Activated T-cell treated with anti-CD3 and anti-CD28 coated beads, Interleukin-2, amount 50 U/mL, for 24 hours (primary cell): ENCODE measurements around the gene LELP1.
"Not testable (repeated sequence)": the region's sequence is repeated elsewhere in the genome, so short reads cannot be mapped to it uniquely, and the experiment has no call there.

ENCODE experiments used
- DNase-seq: peaks from one replicate; pipeline ENCODE4 v3.0.0-alpha.2; 2020
- H3K27ac Mint-ChIP-seq: 2 replicates; pipeline ENCODE4 v1.8.0; 2020; ENCODE audit warnings: mild to moderate bottlenecking, mixed read lengths
- H3K27me3 Mint-ChIP-seq: 2 replicates; pipeline ENCODE4 v1.8.0; 2020; ENCODE audit warnings: mixed read lengths
- H3K36me3 Mint-ChIP-seq: 2 replicates; pipeline ENCODE4 v1.8.0; 2020; ENCODE audit warnings: low read depth, mixed read lengths
- H3K4me1 Mint-ChIP-seq: 2 replicates; pipeline ENCODE4 v1.8.0; 2020; ENCODE audit warnings: low read depth, mixed read lengths
- H3K4me3 Mint-ChIP-seq: 2 replicates; pipeline ENCODE4 v1.8.0; 2020; ENCODE audit warnings: mild to moderate bottlenecking, moderate library complexity, mixed read lengths
- H3K9me3 Mint-ChIP-seq: 2 replicates; pipeline ENCODE4 v1.8.0; 2020; ENCODE audit warnings: mixed read lengths

Gene LELP1

GRCh38 chr1:153217212-153217611 is 14.0 kb downstream of the LELP1 start, which contains the start of gene PRR9:
PRR9 (plus strand) TSS chr1:153217584; CDS start chr1:153218145, 561 bp downstream.
- Mint-ChIP-seq H3K27ac (no peak within 1 kb of the TSS), H3K9me3 (no peaks in the 10 kb centered on the region)
- DNase-seq: no peak

GRCh38 chr1:153217744-153218416 is 14.7 kb downstream of the LELP1 start:
- Mint-ChIP-seq H3K27me3 (peaks cover 3% of the 10 kb centered on the region), H3K36me3 (no peaks in the 10 kb centered on the region), H3K27ac (no peak overlapping the region), H3K4me1 (peaks cover 2% of the 10 kb centered on the region), H3K4me3 (no peak overlapping the region), H3K9me3 (no peaks in the 10 kb centered on the region)
- DNase-seq: no peak

More at GRCh38 chr1:153217212-153217611, 14.0 kb downstream of the LELP1 start, which contains the start of gene PRR9:
- H3K36me3 Mint-ChIP-seq: no peaks in the 10 kb centered on the region
- peaks cover 2% of the 10 kb centered on the region for H3K4me1 Mint-ChIP-seq
- H3K4me3 Mint-ChIP-seq: no peak within 1 kb of the TSS
- peaks cover 4% of the 10 kb centered on the region for H3K27me3 Mint-ChIP-seq

GRCh38 chr1:153220606-153221303 is 17.5 kb downstream of the LELP1 start:
- no peak overlapping the region for H3K27ac Mint-ChIP-seq
- H3K27me3 Mint-ChIP-seq: peaks cover 20% of the 10 kb centered on the region
- H3K36me3 Mint-ChIP-seq: no peaks in the 10 kb centered on the region
- no peak for DNase-seq
- peaks cover 2% of the 10 kb centered on the region for H3K4me1 Mint-ChIP-seq
- H3K4me3 Mint-ChIP-seq: no peak overlapping the region
- no peaks in the 10 kb centered on the region for H3K9me3 Mint-ChIP-seq

- peaks cover 20% of the 10 kb centered on the region for H3K27me3 Mint-ChIP-seq
Measured at GRCh38 chr1:153223040-153223891, 20.0 kb downstream of the LELP1 start.

DNA sequence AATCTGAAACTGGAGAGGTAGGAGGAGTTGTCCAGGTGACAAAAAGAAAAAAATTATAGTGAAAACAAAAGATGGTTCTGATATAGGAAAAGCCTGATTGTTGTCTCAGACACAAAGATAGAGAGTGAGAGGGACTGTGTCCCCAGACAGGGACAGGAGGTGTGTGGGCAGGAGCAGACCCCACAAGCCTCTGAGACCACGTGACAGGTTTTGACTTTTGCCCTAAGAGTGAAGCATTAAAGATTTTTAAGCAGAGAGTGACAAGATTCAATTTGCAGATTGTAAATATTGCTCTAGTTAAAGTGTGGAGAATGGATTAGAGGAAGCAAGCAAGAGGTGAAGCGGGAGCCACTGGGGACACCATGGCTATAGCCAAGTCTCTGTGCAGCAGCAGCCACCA is 24.6 kb downstream of the LELP1 start:
- no peaks in the 10 kb centered on the region for H3K4me1 Mint-ChIP-seq
- DNase-seq: no peak
- no peak overlapping the region for H3K27ac Mint-ChIP-seq
- H3K36me3 Mint-ChIP-seq: no peaks in the 10 kb centered on the region
- H3K9me3 Mint-ChIP-seq: no peaks in the 10 kb centered on the region
- peaks cover 28% of the 10 kb centered on the region for H3K27me3 Mint-ChIP-seq
- H3K4me3 Mint-ChIP-seq: no peak overlapping the region

More at GRCh38 chr1:153223040-153223891, 20.0 kb downstream of the LELP1 start:
- H3K9me3 Mint-ChIP-seq, H3K4me1 Mint-ChIP-seq, H3K36me3 Mint-ChIP-seq, H3K4me3 Mint-ChIP-seq, H3K27ac Mint-ChIP-seq: not testable (repeated sequence)
- DNase-seq: peak; percentile 69

DNA sequence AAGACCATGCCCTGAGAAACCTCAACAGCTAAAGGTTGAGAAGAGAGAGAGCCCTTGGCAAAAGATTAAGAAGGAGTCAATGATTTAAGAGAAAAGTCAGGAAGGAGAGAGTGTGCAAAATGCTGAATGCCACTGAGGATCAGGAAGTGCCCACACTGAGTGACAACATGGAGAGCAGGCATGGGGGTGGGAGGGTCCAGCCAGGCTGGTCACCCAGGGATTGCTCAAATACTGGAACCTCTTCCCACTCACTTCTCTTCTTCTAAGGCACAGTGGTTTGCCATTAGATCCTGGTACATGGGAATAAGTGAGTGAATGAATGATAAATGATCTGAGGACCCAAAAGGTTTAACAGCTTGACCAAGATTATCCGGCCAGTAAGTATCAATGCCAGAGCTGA is 25.3 kb downstream of the LELP1 start:
- Mint-ChIP-seq H3K9me3 (no peaks in the 10 kb centered on the region), H3K27me3 (peaks cover 23% of the 10 kb centered on the region), H3K4me3 (no peak overlapping the region), H3K4me1 (no peaks in the 10 kb centered on the region), H3K36me3 (no peaks in the 10 kb centered on the region), H3K27ac (no peak overlapping the region)
- DNase-seq: no peak

- H3K4me3 Mint-ChIP-seq, H3K27ac Mint-ChIP-seq, H3K9me3 Mint-ChIP-seq, H3K36me3 Mint-ChIP-seq, DNase-seq, H3K4me1 Mint-ChIP-seq: not testable (repeated sequence)
- H3K27me3 Mint-ChIP-seq: peaks cover 16% of the 10 kb centered on the region
Measured at GRCh38 chr1:153229076-153229829, 26.0 kb downstream of the LELP1 start.

- H3K27me3 Mint-ChIP-seq: peaks cover 14% of the 10 kb centered on the region
- no peaks in the 10 kb centered on the region for H3K36me3 Mint-ChIP-seq
- H3K4me3 Mint-ChIP-seq: no peak overlapping the region
- no peaks in the 10 kb centered on the region for H3K9me3 Mint-ChIP-seq
- no peak overlapping the region for H3K27ac Mint-ChIP-seq
- DNase-seq: no peak
- no peaks in the 10 kb centered on the region for H3K4me1 Mint-ChIP-seq
Measured at GRCh38 chr1:153231363-153231762, 28.1 kb downstream of the LELP1 start.

DNA sequence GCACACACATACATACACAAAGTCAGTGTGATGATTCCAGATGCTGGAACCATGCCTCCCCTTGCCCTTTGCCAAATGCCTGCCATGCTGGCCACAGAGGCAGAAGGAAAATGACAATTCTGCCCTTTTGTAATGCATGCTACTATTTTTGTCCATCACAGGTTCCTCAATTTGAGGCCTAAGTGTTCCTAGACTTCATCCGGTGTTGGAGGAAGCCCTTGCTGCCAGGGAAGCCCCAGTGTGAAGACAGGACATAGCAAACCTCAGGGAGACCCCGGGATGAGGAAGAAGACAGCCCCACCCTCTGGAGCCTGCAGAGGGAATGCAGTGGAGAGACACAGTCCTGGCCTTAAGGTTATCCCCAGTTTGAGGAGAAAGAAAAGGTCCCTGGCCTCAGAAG is 28.6 kb downstream of the LELP1 start:
- Mint-ChIP-seq H3K27me3 (peaks cover 14% of the 10 kb centered on the region), H3K4me1 (no peaks in the 10 kb centered on the region), H3K36me3 (no peaks in the 10 kb centered on the region), H3K9me3 (no peaks in the 10 kb centered on the region), H3K27ac (no peak overlapping the region), H3K4me3 (no peak overlapping the region)
- DNase-seq: no peak

DNA sequence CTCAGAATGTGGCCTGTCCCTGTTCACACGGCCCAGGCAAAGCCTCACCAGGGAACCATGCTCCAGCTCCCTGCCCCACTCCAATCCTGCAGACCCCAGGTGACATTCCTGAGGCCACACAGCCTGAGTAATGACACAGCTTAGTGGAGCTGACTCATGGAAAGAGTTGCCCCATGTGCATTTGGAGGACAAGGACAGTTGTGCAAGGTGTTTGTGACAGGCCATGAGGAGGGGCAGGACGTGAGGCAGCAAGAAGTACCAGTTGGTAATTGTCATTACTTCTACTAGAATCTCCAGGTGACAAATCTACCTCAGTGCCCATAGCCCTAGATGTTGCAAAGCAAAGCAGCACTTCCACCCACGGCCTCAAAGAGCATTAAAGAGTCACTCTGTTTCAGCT is 29.3 kb downstream of the LELP1 start:
- no peaks in the 10 kb centered on the region for H3K36me3 Mint-ChIP-seq
- no peaks in the 10 kb centered on the region for H3K4me1 Mint-ChIP-seq
- H3K27ac Mint-ChIP-seq: no peak overlapping the region

DNA sequence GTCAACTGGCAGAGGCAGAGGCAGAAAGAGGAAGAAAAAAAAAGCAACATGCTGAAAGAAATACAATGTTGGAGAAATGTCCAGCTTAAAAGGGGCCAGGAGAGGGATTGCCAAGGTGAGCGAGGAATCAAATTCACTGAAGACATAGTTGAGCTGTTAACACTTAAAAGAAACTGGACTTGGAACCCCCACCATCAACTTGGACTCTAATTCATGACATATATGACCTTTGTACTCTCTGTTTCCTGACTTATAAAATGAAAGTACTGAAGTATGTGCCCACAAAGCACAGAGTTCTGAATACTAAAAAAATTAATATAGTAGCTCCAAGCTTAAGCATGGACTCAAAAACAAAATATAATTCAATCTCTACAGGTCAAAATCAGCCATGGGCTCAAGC is 30.2 kb downstream of the LELP1 start:
- Mint-ChIP-seq H3K27me3 (peaks cover 14% of the 10 kb centered on the region), H3K27ac (no peak overlapping the region), H3K36me3 (no peaks in the 10 kb centered on the region), H3K4me3 (no peak overlapping the region), H3K4me1 (no peaks in the 10 kb centered on the region), H3K9me3 (no peaks in the 10 kb centered on the region)
- no peak for DNase-seq

More for the DNA sequence above, 29.3 kb downstream of the LELP1 start:
- DNase-seq: no peak
- H3K9me3 Mint-ChIP-seq: no peaks in the 10 kb centered on the region
- H3K27me3 Mint-ChIP-seq: peaks cover 14% of the 10 kb centered on the region
- H3K4me3 Mint-ChIP-seq: no peak overlapping the region

DNA sequence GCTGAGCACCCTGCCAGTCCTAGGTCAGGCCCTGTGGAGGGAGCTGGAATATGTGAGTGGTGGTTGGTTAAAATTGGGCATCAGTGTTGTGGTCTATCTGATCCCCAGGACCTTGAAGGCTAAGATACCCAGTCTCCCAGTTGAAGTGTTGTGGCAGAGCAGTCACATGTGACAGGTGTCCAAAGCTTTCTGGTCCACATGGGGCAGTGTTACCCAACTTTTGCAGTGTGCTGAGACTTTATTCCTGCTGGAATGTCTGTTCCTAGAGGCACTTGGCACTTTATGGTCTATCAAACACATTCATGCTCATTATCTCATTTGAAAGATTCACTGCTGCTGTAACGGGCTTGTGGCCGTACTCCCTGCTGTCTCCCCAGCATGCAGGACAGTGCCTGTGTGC is 35.3 kb downstream of the LELP1 start:
- Mint-ChIP-seq H3K4me1 (no peaks in the 10 kb centered on the region), H3K36me3 (no peaks in the 10 kb centered on the region), H3K27me3 (peaks cover 25% of the 10 kb centered on the region), H3K4me3 (no peak overlapping the region), H3K27ac (no peak overlapping the region), H3K9me3 (no peaks in the 10 kb centered on the region)
- no peak for DNase-seq

GRCh38 chr1:153242160-153242559 is 38.9 kb downstream of the LELP1 start:
- Mint-ChIP-seq H3K4me1 (no peaks in the 10 kb centered on the region), H3K27me3 (peaks cover 31% of the 10 kb centered on the region), H3K4me3 (no peak overlapping the region), H3K27ac (no peak overlapping the region), H3K36me3 (no peaks in the 10 kb centered on the region), H3K9me3 (no peaks in the 10 kb centered on the region)
- DNase-seq: no peak

- no peak for DNase-seq
- H3K36me3 Mint-ChIP-seq: no peaks in the 10 kb centered on the region
- H3K4me3 Mint-ChIP-seq: no peak overlapping the region
- peaks cover 45% of the 10 kb centered on the region for H3K27me3 Mint-ChIP-seq
- H3K4me1 Mint-ChIP-seq: no peaks in the 10 kb centered on the region
- H3K9me3 Mint-ChIP-seq: no peaks in the 10 kb centered on the region
- H3K27ac Mint-ChIP-seq: no peak overlapping the region
Measured at GRCh38 chr1:153245466-153245865, 42.2 kb downstream of the LELP1 start.
